Measurements from ENCODE around the gene TSHZ2.

- TF ChIP-seq CTCF (IDR thresholded peaks at IDR 0.05) (no peak), ZFX (IDR thresholded peaks at IDR 0.05; ENCODE audit: borderline replicate concordance) (no peak)
These were observed 108.5 kb downstream of the TSHZ2 start for GRCh38 chr20:53080687-53080962.
